ENCODE measurements around the gene CHST13.
"Not testable (repeated sequence)": the region's sequence is repeated elsewhere in the genome, so short reads cannot be mapped to it uniquely, and the experiment has no call there.

The CHST13 gene

DNA sequence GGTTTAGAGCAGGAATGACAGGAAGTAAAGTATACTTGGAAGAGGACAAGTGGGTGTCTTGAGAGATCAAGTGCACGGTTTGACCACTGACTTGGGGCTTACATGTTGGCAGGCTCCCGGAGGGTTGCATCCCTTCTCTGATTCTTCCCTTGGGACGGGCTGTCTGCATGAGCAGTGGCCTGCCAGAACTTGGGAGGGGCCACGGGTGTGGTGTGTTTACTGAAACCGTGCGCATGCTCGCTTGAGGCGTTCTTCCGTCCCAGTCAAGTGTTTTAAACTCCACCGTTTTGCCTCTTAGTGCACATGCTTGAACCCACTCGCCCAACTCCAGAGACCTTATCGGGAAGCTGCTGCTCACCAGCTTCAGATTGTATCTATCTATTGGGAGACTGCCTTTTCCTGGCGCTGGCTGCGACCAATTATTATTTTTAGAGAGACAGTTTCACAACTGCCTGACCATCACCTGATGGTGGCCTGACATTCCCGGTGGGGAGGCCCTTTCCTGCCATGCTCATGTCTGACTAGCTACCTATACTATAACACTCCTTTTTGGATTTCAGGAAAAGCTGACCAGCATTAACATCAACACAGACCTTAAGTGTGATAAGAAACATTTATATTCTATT lies 49.6 kb downstream of the CHST13 start:
- TF ChIP-seq, protein P1, sequence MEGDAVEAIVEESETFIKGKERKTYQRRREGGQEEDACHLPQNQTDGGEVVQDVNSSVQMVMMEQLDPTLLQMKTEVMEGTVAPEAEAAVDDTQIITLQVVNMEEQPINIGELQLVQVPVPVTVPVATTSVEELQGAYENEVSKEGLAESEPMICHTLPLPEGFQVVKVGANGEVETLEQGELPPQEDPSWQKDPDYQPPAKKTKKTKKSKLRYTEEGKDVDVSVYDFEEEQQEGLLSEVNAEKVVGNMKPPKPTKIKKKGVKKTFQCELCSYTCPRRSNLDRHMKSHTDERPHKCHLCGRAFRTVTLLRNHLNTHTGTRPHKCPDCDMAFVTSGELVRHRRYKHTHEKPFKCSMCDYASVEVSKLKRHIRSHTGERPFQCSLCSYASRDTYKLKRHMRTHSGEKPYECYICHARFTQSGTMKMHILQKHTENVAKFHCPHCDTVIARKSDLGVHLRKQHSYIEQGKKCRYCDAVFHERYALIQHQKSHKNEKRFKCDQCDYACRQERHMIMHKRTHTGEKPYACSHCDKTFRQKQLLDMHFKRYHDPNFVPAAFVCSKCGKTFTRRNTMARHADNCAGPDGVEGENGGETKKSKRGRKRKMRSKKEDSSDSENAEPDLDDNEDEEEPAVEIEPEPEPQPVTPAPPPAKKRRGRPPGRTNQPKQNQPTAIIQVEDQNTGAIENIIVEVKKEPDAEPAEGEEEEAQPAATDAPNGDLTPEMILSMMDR (IDR thresholded peaks at IDR 0.05; ENCODE audit: borderline replicate concordance, insufficient read depth, low read depth, low read length): no peak
- no peak overlapping the region for H3K4me3 ChIP-seq (ENCODE audit: low read depth, low read length)

DNA sequence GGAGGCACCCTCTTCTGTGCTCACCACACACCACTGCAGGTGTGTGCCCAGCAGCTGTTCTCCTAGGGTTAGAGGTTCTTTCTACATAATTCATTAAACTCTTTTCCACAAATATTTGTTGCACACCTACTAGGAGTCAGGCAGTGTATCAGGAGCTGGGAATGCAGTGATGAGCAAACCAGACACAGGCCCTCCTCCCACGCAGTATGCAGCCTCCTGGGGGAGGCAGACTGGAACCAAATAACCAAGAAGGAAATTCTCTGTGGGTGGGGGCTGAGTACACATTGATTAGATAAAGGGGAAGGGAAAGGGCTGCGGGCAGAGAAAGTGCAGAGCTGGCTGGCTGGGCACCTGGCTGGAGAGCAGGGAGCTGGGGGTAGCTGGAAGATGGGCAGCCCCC lies 53.3 kb downstream of the CHST13 start:
- H3K4me3 ChIP-seq (ENCODE audit: low read depth, low read length): no peak overlapping the region
- TF ChIP-seq, protein P1 (IDR thresholded peaks at IDR 0.05; ENCODE audit: borderline replicate concordance, insufficient read depth, low read depth, low read length): no peak

DNA sequence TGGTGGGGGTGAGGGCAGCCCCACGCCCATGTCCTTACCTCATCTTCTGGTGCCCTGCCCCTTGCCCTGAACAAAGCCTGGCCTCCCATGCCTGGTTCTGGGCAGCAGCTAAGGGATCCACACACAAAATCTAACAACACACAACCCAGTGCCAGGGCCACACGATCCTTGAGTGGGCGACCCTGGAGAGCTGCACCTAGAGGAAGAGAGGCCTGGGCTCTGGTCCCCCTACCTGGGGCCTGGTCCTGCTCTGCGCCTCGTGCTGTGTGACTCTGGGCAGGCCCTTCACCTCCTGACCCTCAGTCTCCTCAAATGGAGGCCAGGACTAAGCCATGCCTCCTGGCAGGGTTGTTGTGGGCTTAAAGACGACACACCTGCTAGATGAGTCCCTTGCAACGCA lies 54.7 kb downstream of the CHST13 start:
- H3K4me3 ChIP-seq (ENCODE audit: low read depth, low read length): no peak overlapping the region
- TF ChIP-seq, protein P1 (IDR thresholded peaks at IDR 0.05; ENCODE audit: borderline replicate concordance, insufficient read depth, low read depth, low read length): no peak

DNA sequence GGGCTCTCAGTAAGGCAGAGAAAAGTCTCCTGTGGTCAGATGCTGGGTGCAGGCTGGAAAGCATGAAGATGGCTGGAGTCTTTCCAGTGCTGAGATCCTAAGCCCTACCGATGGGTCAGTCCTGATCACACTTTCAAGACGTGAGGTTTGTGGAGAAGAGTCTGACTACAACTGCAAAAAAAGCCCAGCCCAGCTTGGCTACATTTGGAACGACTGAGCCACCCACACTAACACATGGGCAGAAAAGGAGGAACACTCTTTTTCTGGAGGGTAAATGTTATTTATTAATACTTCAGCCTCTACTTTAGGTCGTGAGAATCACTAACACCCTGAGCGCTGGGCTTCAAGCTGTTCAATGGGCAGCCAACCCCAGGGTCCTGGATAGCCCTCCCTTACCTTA lies 56.8 kb downstream of the CHST13 start:
- H3K4me3 ChIP-seq (ENCODE audit: low read depth, low read length): no peak overlapping the region

DNA sequence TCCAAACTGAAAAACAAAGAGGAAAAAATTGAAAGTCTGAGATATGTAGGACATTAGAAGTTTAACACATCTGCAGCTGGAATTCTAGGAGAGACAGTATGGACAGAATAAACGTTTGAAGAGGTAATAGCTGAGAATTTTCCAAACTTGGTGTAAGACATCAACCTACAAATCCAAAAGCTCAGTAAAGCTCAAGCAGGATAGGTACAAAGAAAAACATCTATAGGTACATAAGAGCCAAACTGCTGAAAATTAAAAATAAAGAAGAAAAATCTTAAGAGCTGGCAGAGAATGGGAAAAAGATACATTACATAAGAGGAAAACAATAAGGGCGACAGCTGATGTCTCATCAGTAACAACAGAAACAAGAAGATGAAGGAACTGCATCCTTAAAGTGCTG lies 57.6 kb downstream of the CHST13 start:
- H3K4me3 ChIP-seq (ENCODE audit: low read depth, low read length): no peak overlapping the region
- TF ChIP-seq, protein P1 (IDR thresholded peaks at IDR 0.05; ENCODE audit: borderline replicate concordance, insufficient read depth, low read depth, low read length): no peak

More for the DNA sequence above, 56.8 kb downstream of the CHST13 start:
- TF ChIP-seq, protein P1 (IDR thresholded peaks at IDR 0.05; ENCODE audit: borderline replicate concordance, insufficient read depth, low read depth, low read length): no peak

DNA sequence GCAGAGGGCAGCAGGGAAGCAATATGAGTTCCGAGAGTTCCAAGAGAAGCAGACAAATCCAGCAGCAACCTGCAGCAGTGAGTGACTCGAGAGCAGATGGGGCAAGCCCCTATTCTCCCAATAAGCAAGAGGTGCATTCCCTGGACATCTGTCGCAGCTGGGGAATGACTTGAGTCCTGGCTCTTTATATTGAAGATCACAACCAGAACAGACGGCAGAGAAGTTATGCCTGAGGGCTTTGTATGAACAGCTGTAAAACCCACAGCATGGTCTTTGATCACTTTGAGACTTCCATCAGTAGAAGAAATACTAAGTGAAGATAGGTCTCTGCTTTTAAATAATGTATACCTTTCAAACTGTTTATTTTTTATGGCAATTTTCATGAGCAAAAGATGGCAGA lies 58.4 kb downstream of the CHST13 start:
- no peak overlapping the region for H3K4me3 ChIP-seq (ENCODE audit: low read depth, low read length)
- TF ChIP-seq, protein P1 (IDR thresholded peaks at IDR 0.05; ENCODE audit: borderline replicate concordance, insufficient read depth, low read depth, low read length): no peak

DNA sequence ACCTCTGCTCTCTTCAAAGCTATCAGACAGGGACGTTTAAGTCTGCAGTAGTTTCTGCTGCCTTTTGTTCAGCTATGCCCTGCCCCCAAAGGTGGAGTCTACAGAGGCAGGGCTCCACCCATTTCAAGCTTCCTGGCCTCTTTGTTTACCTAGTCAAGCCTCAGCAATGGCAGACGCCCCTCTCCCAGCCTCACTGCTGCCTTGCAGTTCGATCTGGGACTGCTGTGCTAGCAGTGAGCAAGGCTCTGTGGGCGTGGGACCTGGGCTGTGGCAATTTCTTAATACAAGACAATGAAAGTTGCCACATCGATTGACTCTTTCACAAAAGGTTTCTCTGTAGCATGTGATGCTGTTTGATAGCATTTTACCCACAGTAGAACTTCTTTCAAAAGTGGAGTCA lies 67.6 kb downstream of the CHST13 start:
- not testable (repeated sequence) for H3K4me3 ChIP-seq (ENCODE audit: low read depth, low read length)
